Measurements from ENCODE around the gene ATOSB. TPM values are rescaled to one million over a fixed set of nuclear protein-coding genes. Genes with fewer than 3 reads are reported as not detected.

Gene ATOSB
- total RNA-seq, 4 donors from 2014 or later: 0.51 to 14.8 (median 4.1) TPM

- no peak overlapping the region for H3K4me3 ChIP-seq
- H3K4me1 ChIP-seq: peaks cover 0 to under 1% of the 10 kb centered on the region in 2 donors
- H3K27ac ChIP-seq: no peak overlapping the region
- H3K36me3 ChIP-seq: no peaks in the 10 kb centered on the region
- DNase-seq: no peak
- H3K27me3 ChIP-seq: no peaks in the 10 kb centered on the region
- intact Hi-C loops (cut with DNase I; ENCODE audit: low total_unique reads): no loop called here
- no peaks in the 10 kb centered on the region for H3K9me3 ChIP-seq
- TF ChIP-seq CTCF (IDR thresholded peaks at IDR 0.05) (no peak), POLR2A (IDR thresholded peaks at IDR 0.05) (no peak)
Measured at GRCh38 chr9:35105126-35105525, 10.5 kb downstream of the ATOSB start.

- Histone ChIP-seq H3K9me3 (no peaks in the 10 kb centered on the region), H3K27ac (no peak overlapping the region), H3K27me3 (no peaks in the 10 kb centered on the region), H3K4me1 (no peaks in the 10 kb centered on the region), H3K4me3 (no peak overlapping the region), H3K36me3 (no peaks in the 10 kb centered on the region)
- intact Hi-C loops (cut with DNase I; ENCODE audit: low total_unique reads): no loop called here
- TF ChIP-seq CTCF (IDR thresholded peaks at IDR 0.05) (no peak), POLR2A (IDR thresholded peaks at IDR 0.05) (no peak)
- no peak for DNase-seq
Measured at GRCh38 chr9:35104586-35104985, 11.1 kb downstream of the ATOSB start.

- H3K4me1 ChIP-seq: no peaks in the 10 kb centered on the region
- no peaks in the 10 kb centered on the region for H3K36me3 ChIP-seq
- no peaks in the 10 kb centered on the region for H3K27me3 ChIP-seq
- no peaks in the 10 kb centered on the region for H3K9me3 ChIP-seq
- intact Hi-C loops (cut with DNase I; ENCODE audit: low total_unique reads): no loop called here
- TF ChIP-seq CTCF (IDR thresholded peaks at IDR 0.05): no peak
- no peak for TF ChIP-seq POLR2A (IDR thresholded peaks at IDR 0.05)
- no peak for DNase-seq
- peak overlapping the region; percentile 60 to 95 for H3K4me3 ChIP-seq
- peak overlapping the region; percentile 90 for H3K27ac ChIP-seq
Measured at GRCh38 chr9:35103660-35104191, 11.9 kb downstream of the ATOSB start.

- TF ChIP-seq CTCF (IDR thresholded peaks at IDR 0.05) (peak in 2 of 4 experiments; percentile 24 to 48), POLR2A (IDR thresholded peaks at IDR 0.05) (peak; percentile 47 to 66)
- Histone ChIP-seq H3K9me3 (no peaks in the 10 kb centered on the region), H3K4me3 (peak within 1 kb of the TSS; percentile 60 to 95), H3K4me1 (no peaks in the 10 kb centered on the region), H3K27me3 (no peaks in the 10 kb centered on the region), H3K36me3 (no peaks in the 10 kb centered on the region), H3K27ac (peak within 1 kb of the TSS; percentile 90)
- intact Hi-C loops (cut with DNase I; ENCODE audit: low total_unique reads): no loop called here
- peak; percentile 94 to 96 for DNase-seq
Measured at GRCh38 chr9:35102769-35103659, 12.6 kb downstream of the ATOSB start, which contains the start of gene STOML2. Gene STOML2, minus strand, starts transcription at chr9:35103131. Its CDS starts 37 bp downstream, at chr9:35103094.

GRCh38 chr9:35102465-35102768 lies 13.2 kb downstream of the ATOSB start:
- intact Hi-C loops (cut with DNase I; ENCODE audit: low total_unique reads): no loop called here
- TF ChIP-seq CTCF (IDR thresholded peaks at IDR 0.05) (no peak), POLR2A (IDR thresholded peaks at IDR 0.05) (no peak)
- H3K4me1 ChIP-seq: no peaks in the 10 kb centered on the region
- H3K27me3 ChIP-seq: no peaks in the 10 kb centered on the region
- DNase-seq: no peak
- H3K9me3 ChIP-seq: no peaks in the 10 kb centered on the region
- no peaks in the 10 kb centered on the region for H3K36me3 ChIP-seq
- H3K4me3 ChIP-seq: peak overlapping the region; percentile 60 to 95
- peak overlapping the region; percentile 90 for H3K27ac ChIP-seq
